Keratinocyte (primary cell): ENCODE data around the gene SBNO2. TPM values are rescaled to one million over a fixed set of nuclear protein-coding genes. Genes with fewer than 3 reads are reported as not detected.

ENCODE experiments used
- DNase-seq: peaks from one replicate; pipeline ENCODE4 v3.0.0-alpha.2; 2011; ENCODE audit warnings: low read depth, missing footprints, low spot score
- FAIRE-seq: peaks from 2 replicates; lab custom pipeline; 2011; peaks lifted over from hg19 to GRCh38; lab: Jason Lieb, UNC
- H2AFZ ChIP-seq: 2 replicates; pipeline ENCODE4 v1.6.0; 2012; ENCODE audit warnings: low read length, control low read depth, inconsistent platforms; ENCODE audit not compliant: control insufficient read depth
- H3K27ac ChIP-seq: 2 replicates; pipeline ENCODE4 v1.5.1; 2011; ENCODE audit warnings: low read length; ENCODE audit not compliant: control insufficient read depth, insufficient read depth
- H3K27me3 ChIP-seq: 3 replicates; pipeline ENCODE4 v1.6.0; 2011; ENCODE audit warnings: low read length; ENCODE audit not compliant: control insufficient read depth, insufficient read depth; ENCODE audit errors: extremely low read depth
- H3K36me3 ChIP-seq, 2 experiments: 2 replicates in 1 of 2; 3 replicates in 1 of 2; pipeline ENCODE4 v1.5.1; 2011; ENCODE audit warnings: low read length in 2 of 2, mild to moderate bottlenecking in 1 of 2; ENCODE audit not compliant: control insufficient read depth in 2 of 2, insufficient read depth in 2 of 2; ENCODE audit errors: extremely low read depth in 1 of 2
- H3K4me1 ChIP-seq: 3 replicates; pipeline ENCODE4 v1.5.1; 2011; ENCODE audit warnings: low read length; ENCODE audit not compliant: control insufficient read depth, insufficient read depth; ENCODE audit errors: extremely low read depth
- H3K4me2 ChIP-seq: 3 replicates; pipeline ENCODE4 v1.6.0; 2011; ENCODE audit warnings: low read depth, low read length; ENCODE audit not compliant: control insufficient read depth, insufficient read depth; ENCODE audit errors: extremely low read depth
- H3K4me3 ChIP-seq, 3 experiments: fragments of 200-600 bp in 1 of 3; sonication (generic) in 1 of 3; 2 replicates in 2 of 3; 3 replicates in 1 of 3; pipeline ENCODE4 v1.5.1; 2011 to 2016; ENCODE audit warnings: low read length in 3 of 3, mild to moderate bottlenecking in 3 of 3, control low read depth in 2 of 3, inconsistent platforms in 1 of 3, low read depth in 1 of 3, mixed read lengths in 1 of 3, mixed run types in 1 of 3, moderate library complexity in 1 of 3; ENCODE audit not compliant: control insufficient read depth in 2 of 3, insufficient read depth in 2 of 3; ENCODE audit errors: extremely low read depth in 1 of 3
- H3K79me2 ChIP-seq: 2 replicates; pipeline ENCODE4 v1.6.0; 2012; ENCODE audit warnings: low read length; ENCODE audit not compliant: control insufficient read depth, insufficient read depth
- H3K9ac ChIP-seq: 3 replicates; pipeline ENCODE4 v1.6.0; 2011; ENCODE audit warnings: low read length; ENCODE audit not compliant: control insufficient read depth, insufficient read depth; ENCODE audit errors: extremely low read depth
- H3K9me1 ChIP-seq: 3 replicates; pipeline ENCODE4 v1.6.0; 2011; ENCODE audit warnings: low read length; ENCODE audit not compliant: control insufficient read depth, insufficient read depth; ENCODE audit errors: extremely low read depth
- H3K9me3 ChIP-seq: 2 replicates; pipeline ENCODE4 v1.5.1; 2012; ENCODE audit warnings: low read depth, low read length; ENCODE audit not compliant: control insufficient read depth
- H4K20me1 ChIP-seq: 3 replicates; pipeline ENCODE4 v1.6.0; 2011; ENCODE audit warnings: low read length; ENCODE audit not compliant: control insufficient read depth, insufficient read depth; ENCODE audit errors: extremely low read depth
- EZH2 ChIP-seq: IDR thresholded peaks from one replicate; pipeline ENCODE4 v1.6.1; 2012; ENCODE audit warnings: inconsistent platforms, mild to moderate bottlenecking, low read length, moderate library complexity
- dilution Hi-C: fragments of 300-500 bp; cut with MboI; formaldehyde crosslinking; loops from one replicate; pipeline ENCODE4 v1.7.0; 2020; ENCODE audit warnings: low sequenced_read_pairs; ENCODE audit not compliant: extremely low pct_ligation_motif_present
- polyA plus RNA-seq, 5 experiments: library from polyadenylated mRNA; depleted of rRNA in 3 of 5; stranded (reverse) in 3 of 5; stranded (forward) in 1 of 5; unstranded in 1 of 5; fragments of >200 nt; gene quantifications; 1 replicate in 1 of 5; 2 replicates in 3 of 5; 3 replicates in 1 of 5; pipeline versions ENCODE4 v1.2.1 to v1.2.3, GENCODE V29; 2011 to 2012; ENCODE audit warnings: missing spikeins in 2 of 5, low read depth in 1 of 5, low replicate concordance in 1 of 5
- TF ChIP-seq, protein P1 (sequence below), 3 experiments: IDR thresholded peaks in 1 of 3; conservative IDR thresholded peaks in 1 of 3; optimal IDR thresholded peaks in 1 of 3; 2 replicates in 2 of 3; 3 replicates in 1 of 3; pipeline versions ENCODE3 to v1.5.1; 2011; ENCODE audit warnings: low read length in 3 of 3, mild to moderate bottlenecking in 3 of 3, moderate library complexity in 2 of 3, control low read depth in 1 of 3, inconsistent platforms in 1 of 3; ENCODE audit not compliant: insufficient read depth in 2 of 3; ENCODE audit errors: extremely low read depth in 1 of 3

SBNO2 gene
- polyA plus RNA-seq, 1 donor (not counting 4 experiments of a cell fraction or from before 2014, with no cell fraction given), result 10.9 TPM

- peaks cover 4% of the 10 kb centered on the region for H4K20me1 ChIP-seq
- H3K79me2 ChIP-seq, result no peaks in the 10 kb centered on the region
- no peak overlapping the region for H3K27ac ChIP-seq
- dilution Hi-C loops, result no loop called here
- no peaks in the 10 kb centered on the region for H3K9me1 ChIP-seq
- H2AFZ ChIP-seq, result no peak overlapping the region
- peaks cover 44 to 58% of the 10 kb centered on the region in 2 experiments for H3K36me3 ChIP-seq
- no peaks in the 10 kb centered on the region for H3K4me1 ChIP-seq
- no peak overlapping the region for H3K9ac ChIP-seq
- no peaks in the 10 kb centered on the region for H3K9me3 ChIP-seq
- DNase-seq (no peak), FAIRE-seq (no peak)
- no peak overlapping the region for H3K4me3 ChIP-seq
- TF ChIP-seq, protein P1, sequence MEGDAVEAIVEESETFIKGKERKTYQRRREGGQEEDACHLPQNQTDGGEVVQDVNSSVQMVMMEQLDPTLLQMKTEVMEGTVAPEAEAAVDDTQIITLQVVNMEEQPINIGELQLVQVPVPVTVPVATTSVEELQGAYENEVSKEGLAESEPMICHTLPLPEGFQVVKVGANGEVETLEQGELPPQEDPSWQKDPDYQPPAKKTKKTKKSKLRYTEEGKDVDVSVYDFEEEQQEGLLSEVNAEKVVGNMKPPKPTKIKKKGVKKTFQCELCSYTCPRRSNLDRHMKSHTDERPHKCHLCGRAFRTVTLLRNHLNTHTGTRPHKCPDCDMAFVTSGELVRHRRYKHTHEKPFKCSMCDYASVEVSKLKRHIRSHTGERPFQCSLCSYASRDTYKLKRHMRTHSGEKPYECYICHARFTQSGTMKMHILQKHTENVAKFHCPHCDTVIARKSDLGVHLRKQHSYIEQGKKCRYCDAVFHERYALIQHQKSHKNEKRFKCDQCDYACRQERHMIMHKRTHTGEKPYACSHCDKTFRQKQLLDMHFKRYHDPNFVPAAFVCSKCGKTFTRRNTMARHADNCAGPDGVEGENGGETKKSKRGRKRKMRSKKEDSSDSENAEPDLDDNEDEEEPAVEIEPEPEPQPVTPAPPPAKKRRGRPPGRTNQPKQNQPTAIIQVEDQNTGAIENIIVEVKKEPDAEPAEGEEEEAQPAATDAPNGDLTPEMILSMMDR (optimal IDR thresholded peaks at IDR 0.05 in 1 of 3, IDR thresholded peaks at IDR 0.05 in 1 of 3, conservative IDR thresholded peaks at IDR 0.05 in 1 of 3; ENCODE audit: extremely low read depth in 1 of 3, insufficient read depth in 2 of 3, low read length in 3 of 3), result no peak
- TF ChIP-seq EZH2, result no peak
- no peaks in the 10 kb centered on the region for H3K27me3 ChIP-seq
- no peak overlapping the region for H3K4me2 ChIP-seq
Measured at GRCh38 chr19:1119475-1120217, 54.4 kb downstream of the SBNO2 start.

GRCh38 chr19:1118999-1119398, 55.1 kb downstream of the SBNO2 start:
- H3K36me3 ChIP-seq, result peaks cover 43 to 56% of the 10 kb centered on the region in 2 experiments
- DNase-seq, result no peak
- H2AFZ ChIP-seq, result no peak overlapping the region
- H3K4me3 ChIP-seq, result no peak overlapping the region
- no peak for FAIRE-seq
- H4K20me1 ChIP-seq, result peaks cover 4% of the 10 kb centered on the region
- no peaks in the 10 kb centered on the region for H3K4me1 ChIP-seq
- dilution Hi-C loops, result no loop called here
- TF ChIP-seq EZH2, result no peak
- TF ChIP-seq, protein P1 (optimal IDR thresholded peaks at IDR 0.05 in 1 of 3, IDR thresholded peaks at IDR 0.05 in 1 of 3, conservative IDR thresholded peaks at IDR 0.05 in 1 of 3; ENCODE audit: extremely low read depth in 1 of 3, insufficient read depth in 2 of 3, low read length in 3 of 3), result no peak
- no peaks in the 10 kb centered on the region for H3K9me1 ChIP-seq
- no peak overlapping the region for H3K4me2 ChIP-seq
- no peaks in the 10 kb centered on the region for H3K79me2 ChIP-seq
- H3K9me3 ChIP-seq, result no peaks in the 10 kb centered on the region
- no peak overlapping the region for H3K9ac ChIP-seq
- H3K27ac ChIP-seq, result no peak overlapping the region
- no peaks in the 10 kb centered on the region for H3K27me3 ChIP-seq
